Pancreas (tissue), 10 donors: ENCODE measurements around the gene INO80B. TPM values are rescaled to one million over a fixed set of nuclear protein-coding genes. Genes with fewer than 3 reads are reported as not detected.
"Not testable (repeated sequence)": the region's sequence is repeated elsewhere in the genome, so short reads cannot be mapped to it uniquely, and the experiment has no call there.

Experiments
- ATAC-seq, 4 donors: fragments of 200-7000 bp; cut with Tn5 transposase; one replicate each; pipeline versions ENCODE4 v1.8.0 to v1.9.1; 2020; ENCODE audit warnings: mild to moderate bottlenecking in 4 of 4, moderate library complexity in 4 of 4
- DNase-seq, 6 donors: peaks; one replicate each; pipeline ENCODE4 v3.0.0-alpha.2; 2020
- FAIRE-seq: peaks from 2 replicates; lab custom pipeline; 2012; peaks lifted over from hg19 to GRCh38; lab: Jason Lieb, UNC
- H3K27ac ChIP-seq, 4 donors: fragments of 200-600 bp; sonication (generic); 1 replicate in 3 of 4; 2 replicates in 1 of 4; pipeline versions ENCODE4 v1.5.0 to v1.8.0; 2020
- H3K27me3 ChIP-seq, 4 donors: fragments of 200-600 bp; one replicate each; pipeline ENCODE4 v1.8.0; 2021
- H3K36me3 ChIP-seq, 3 donors: fragments of 200-600 bp; sonication (generic) in 1 of 3; one replicate each; pipeline versions ENCODE4 v1.5.0 to v1.8.0; 2020 to 2021
- H3K4me1 ChIP-seq, 3 donors: fragments of 200-600 bp; one replicate each; pipeline ENCODE4 v1.8.0; 2021
- H3K4me3 ChIP-seq, 4 donors: fragments of 200-600 bp; sonication (generic) in 2 of 4; one replicate each; pipeline versions ENCODE4 v1.5.0 to v1.8.0; 2020 to 2021
- H3K9me3 ChIP-seq, 4 donors: fragments of 200-600 bp; one replicate each; pipeline ENCODE4 v1.8.0; 2021
- WGBS, 2 donors: extraction: QIAGEN DNeasy Blood & Tissue Kit; methylation state at CpG; one replicate each; pipeline ENCODE4 v1.1.7; 2013; 5-methylcytosine and 5-hydroxymethylcytosine counted together
- intact Hi-C, 3 donors: fragments of 100-400 bp; cut with DNase I; formaldehyde crosslinking; loops; one replicate each; pipeline versions ENCODE4 v1.11.1 to v1.14.2; 2022
- polyA plus RNA-seq, 2 donors: library from polyadenylated mRNA; stranded (reverse); fragments of 200-250 nt; gene quantifications; one replicate each; pipeline ENCODE4 v1.2.3, GENCODE V29; 2013
- total RNA-seq, 6 donors: library from RNA; stranded (reverse); fragmentation: NEBNext Ultra II Directional in 4 of 6; extraction: Animal tissue kit (Norgen Biotek cat#: 25700) in 4 of 6; gene quantifications; one replicate each; pipeline versions ENCODE4 v1.2.1 to v1.2.4, GENCODE V29; 2021 to 2023
- TF ChIP-seq, protein P1 (sequence below), 4 donors: fragments of 200-600 bp; sonication (generic) in 3 of 4; IDR thresholded peaks; one replicate each; pipeline versions ENCODE4 v1.5.0 to v1.8.0; 2021; ENCODE audit warnings: antibody characterized with exemption in 4 of 4
- donor health status: healthy with polysubstance abuse.
- donor health status: DM: no; HTN: no; CAD: no; lungs with moderate emphysema.
- donor health status: DM: no; HTN: no; CAD: no.
- donor health status: control.
- donor health status: control.
- donor health status: Bipolar disorder and iron deficiency.
- donor health status: DM: yes; HTN: yes; CAD: no.
- donor health status: DM: no; HTN: no; CAD: no.
- donor health status: DM: no; HTN: no; CAD: no.
- donor health status: DM: yes; HTN: yes; CAD: no.

Gene INO80B
- total and polyA plus RNA-seq, 8 donors = 17.1 to 68.7 (median 29.4) TPM

DNA sequence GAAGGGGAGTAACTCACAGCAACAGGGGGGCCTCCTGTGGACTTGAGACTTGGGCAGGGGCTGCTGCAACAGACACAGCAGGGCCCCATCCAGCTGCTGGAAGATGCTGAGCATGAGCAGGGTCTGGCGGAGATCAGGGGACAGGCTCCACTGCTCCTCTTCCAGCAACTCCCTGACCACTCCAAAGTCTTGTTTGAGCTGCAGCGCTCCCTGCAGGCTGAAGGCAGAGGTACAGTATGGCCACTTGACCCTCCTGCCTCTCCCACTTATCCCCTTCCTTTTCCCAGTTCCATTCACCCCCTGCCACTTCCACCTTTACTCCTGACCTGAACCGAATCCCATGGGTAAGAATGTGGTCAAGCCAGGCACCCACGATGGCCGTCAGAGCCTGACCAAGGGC, 20.0 kb downstream of the INO80B start:
- intact Hi-C loops = loop anchor here in 1 of 3 donors (5.0 kb wide), 1 partner anchor 112 kb away; no protein-coding TSS in a partner anchor
- peaks cover 5 to 16% (median 7%) of the 10 kb centered on the region in 3 donors for H3K4me1 ChIP-seq
- no peak for ATAC-seq
- no peak overlapping the region for H3K27ac ChIP-seq
- FAIRE-seq = no peak
- TF ChIP-seq, protein P1, sequence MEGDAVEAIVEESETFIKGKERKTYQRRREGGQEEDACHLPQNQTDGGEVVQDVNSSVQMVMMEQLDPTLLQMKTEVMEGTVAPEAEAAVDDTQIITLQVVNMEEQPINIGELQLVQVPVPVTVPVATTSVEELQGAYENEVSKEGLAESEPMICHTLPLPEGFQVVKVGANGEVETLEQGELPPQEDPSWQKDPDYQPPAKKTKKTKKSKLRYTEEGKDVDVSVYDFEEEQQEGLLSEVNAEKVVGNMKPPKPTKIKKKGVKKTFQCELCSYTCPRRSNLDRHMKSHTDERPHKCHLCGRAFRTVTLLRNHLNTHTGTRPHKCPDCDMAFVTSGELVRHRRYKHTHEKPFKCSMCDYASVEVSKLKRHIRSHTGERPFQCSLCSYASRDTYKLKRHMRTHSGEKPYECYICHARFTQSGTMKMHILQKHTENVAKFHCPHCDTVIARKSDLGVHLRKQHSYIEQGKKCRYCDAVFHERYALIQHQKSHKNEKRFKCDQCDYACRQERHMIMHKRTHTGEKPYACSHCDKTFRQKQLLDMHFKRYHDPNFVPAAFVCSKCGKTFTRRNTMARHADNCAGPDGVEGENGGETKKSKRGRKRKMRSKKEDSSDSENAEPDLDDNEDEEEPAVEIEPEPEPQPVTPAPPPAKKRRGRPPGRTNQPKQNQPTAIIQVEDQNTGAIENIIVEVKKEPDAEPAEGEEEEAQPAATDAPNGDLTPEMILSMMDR (IDR thresholded peaks at IDR 0.05) = no peak
- H3K9me3 ChIP-seq = no peaks in the 10 kb centered on the region
- no peak for DNase-seq
- no peak overlapping the region for H3K4me3 ChIP-seq
- H3K36me3 ChIP-seq = peaks cover 0 to 4% (median 0%) of the 10 kb centered on the region in 3 donors
- WGBS, 2 donors = 87 to 88% methylated on average over 5 of the region's 5 CpGs
- H3K27me3 ChIP-seq = no peaks in the 10 kb centered on the region

DNA sequence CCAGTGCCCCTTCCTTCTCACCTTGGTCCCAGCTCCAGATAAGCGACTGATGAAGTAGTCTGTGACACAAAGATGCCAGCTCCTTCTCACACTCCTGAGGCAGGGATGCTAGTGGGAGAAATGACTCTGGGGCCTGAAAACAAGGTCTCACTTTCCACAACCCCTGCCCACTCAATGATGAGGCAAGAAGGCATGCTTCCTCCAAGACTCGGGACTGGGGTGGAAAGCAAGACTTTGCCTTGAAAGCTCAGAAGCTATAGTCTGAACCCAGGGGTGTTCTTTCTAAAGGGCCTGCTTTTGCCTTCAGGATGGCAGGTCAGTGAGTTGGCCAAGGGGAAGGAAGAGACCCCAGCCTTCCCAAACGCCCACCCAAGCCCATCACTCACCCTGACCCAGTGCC, 26.5 kb downstream of the INO80B start:
- no peaks in the 10 kb centered on the region for H3K9me3 ChIP-seq
- no peak for FAIRE-seq
- no peaks in the 10 kb centered on the region for H3K27me3 ChIP-seq
- peak overlapping the region; percentile 58 to 94 (median 78) for H3K4me3 ChIP-seq
- peaks cover 5 to 18% (median 11%) of the 10 kb centered on the region in 3 donors for H3K4me1 ChIP-seq
- 38 to 54% methylated on average over 3 of the region's 3 CpGs for WGBS, 2 donors
- TF ChIP-seq, protein P1 (IDR thresholded peaks at IDR 0.05) = no peak
- intact Hi-C loops = loop anchor here in 1 of 3 donors (5.0 kb wide), 1 partner anchor 106 kb away; no protein-coding TSS in a partner anchor
- H3K27ac ChIP-seq = no peak overlapping the region
- no peak for ATAC-seq
- DNase-seq = no peak
- H3K36me3 ChIP-seq = no peaks in the 10 kb centered on the region

DNA sequence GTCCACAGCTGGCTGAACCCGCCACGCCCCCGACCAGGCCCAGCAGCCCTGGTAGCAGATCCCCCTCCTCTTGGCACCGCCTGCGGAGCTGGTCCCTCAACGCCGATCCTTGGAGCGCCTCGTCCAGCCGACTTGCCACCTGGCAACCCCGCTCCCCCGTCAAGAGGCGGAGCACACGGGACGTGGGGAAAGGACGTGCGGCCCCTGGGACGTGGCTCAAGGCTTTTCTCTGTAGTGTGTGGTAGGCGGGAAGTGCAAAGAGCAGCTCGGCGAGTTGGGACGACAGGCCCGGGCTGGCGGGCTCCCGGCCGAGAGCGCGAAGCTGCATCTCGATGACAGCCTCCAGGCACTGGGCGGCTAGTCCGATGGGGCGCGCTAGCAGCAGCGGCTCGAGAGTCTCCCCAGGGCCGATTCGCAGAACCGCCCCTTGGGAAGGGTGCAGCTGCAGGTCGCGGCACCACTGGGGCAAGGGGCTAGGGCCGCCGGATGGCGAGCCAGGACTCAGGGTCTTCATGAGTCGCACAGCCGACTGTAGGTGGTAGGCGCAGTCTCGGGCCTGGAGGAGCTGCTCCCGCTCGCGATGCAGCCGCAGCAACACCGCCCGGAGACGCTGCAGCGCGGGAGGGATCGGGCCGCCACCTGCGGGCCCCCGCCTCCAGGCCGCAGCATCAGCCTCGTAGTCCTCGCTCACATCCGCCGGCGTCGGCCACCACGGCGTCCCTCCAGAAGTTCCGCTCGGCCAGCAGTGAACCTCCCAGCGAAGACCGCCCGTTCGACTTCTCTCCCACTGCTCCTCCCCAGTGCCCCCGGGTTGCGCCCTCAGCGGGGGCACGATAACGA, 27.3 kb downstream of the INO80B start:
- H3K4me1 ChIP-seq = peaks cover 5 to 18% (median 11%) of the 10 kb centered on the region in 3 donors
- DNase-seq = peak in 5 of 6 donors; percentile 22 to 88 (median 67)
- TF ChIP-seq, protein P1 (IDR thresholded peaks at IDR 0.05) = no peak
- FAIRE-seq = no peak
- H3K36me3 ChIP-seq = no peaks in the 10 kb centered on the region
- peak overlapping the region; percentile 58 to 94 (median 78) for H3K4me3 ChIP-seq
- intact Hi-C loops = loop anchor here in 1 of 3 donors (5.0 kb wide), 1 partner anchor 105 kb away; no protein-coding TSS in a partner anchor
- WGBS, 2 donors = 1% methylated on average over 76 to 80 of the region's 80 CpGs
- no peaks in the 10 kb centered on the region for H3K27me3 ChIP-seq
- no peaks in the 10 kb centered on the region for H3K9me3 ChIP-seq
- H3K27ac ChIP-seq = peak overlapping the region; percentile 46 to 87 (median 72)
- ATAC-seq = peak; percentile 42 to 65 (median 56)

DNA sequence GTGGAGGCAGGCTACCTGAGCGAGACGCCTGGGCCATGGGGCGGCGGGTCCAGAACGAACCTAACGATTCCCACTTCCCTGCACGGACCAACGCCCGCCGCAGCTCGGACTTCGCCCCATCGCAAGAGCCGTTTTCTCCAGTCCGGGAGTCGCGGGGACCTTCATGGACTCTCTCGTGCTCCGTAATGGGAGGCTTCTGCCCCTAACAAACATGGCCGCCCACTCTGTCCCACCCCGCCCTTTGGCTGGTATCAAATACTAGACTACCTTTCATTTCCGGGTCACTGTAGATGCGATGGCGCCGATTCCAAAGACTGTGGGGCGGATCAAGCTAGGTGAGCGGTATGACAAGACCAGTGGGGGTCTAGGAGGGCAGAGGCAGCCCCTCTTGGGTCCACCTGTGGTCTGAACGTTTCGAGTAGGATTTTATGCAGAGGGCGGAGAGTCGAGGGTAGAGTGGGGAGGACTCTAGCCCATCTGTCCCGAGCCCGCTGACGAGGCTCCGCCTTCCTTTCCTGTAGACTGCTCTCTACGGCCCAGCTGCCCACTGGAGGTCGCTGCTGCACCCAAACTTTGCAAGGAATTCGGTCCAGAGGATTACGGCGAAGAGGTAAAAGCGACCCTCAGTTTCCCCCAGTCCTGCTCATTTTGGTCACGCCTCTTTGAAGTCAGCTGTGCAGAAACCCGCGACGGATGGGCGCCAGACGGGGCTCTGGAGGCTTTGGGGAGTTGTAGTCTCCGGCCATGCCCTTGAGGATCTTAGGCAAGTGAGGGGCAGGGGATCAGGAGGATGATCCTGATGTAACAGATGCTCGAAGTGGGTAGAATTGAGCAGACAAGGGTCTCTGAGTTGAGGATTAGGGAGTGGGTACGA, 28.2 kb downstream of the INO80B start, which contains the start of the genes CCDC142 and TTC31:
TSS of gene CCDC142 (minus strand) at position 198 of the 874 bp plus-strand sequence. CDS start at position 37, 161 bp downstream.
TSS of gene TTC31 (plus strand) at position 281 of the 874 bp plus-strand sequence. CDS start at position 296, 15 bp downstream.
- Histone ChIP-seq H3K9me3 (no peaks in the 10 kb centered on the region), H3K27ac (peak within 1 kb of the TSS; percentile 46 to 87 (median 72)), H3K4me1 (peaks cover 5 to 18% (median 11%) of the 10 kb centered on the region in 3 donors), H3K4me3 (peak within 1 kb of the TSS; percentile 58 to 94 (median 78)), H3K36me3 (no peaks in the 10 kb centered on the region), H3K27me3 (no peaks in the 10 kb centered on the region)
- DNase-seq (peak; percentile 92 to 97 (median 96)), FAIRE-seq (peak; percentile 43), ATAC-seq (peak; percentile 96 to 99 (median 98))
- TF ChIP-seq, protein P1 (IDR thresholded peaks at IDR 0.05) = peak; percentile 70 to 83 (median 73)
- intact Hi-C loops = loop anchor here in 1 of 3 donors (5.0 kb wide), 1 partner anchor 104 kb away; no protein-coding TSS in a partner anchor
- WGBS, 2 donors = 0 to 1% methylated on average over 48 to 50 of the region's 50 CpGs

DNA sequence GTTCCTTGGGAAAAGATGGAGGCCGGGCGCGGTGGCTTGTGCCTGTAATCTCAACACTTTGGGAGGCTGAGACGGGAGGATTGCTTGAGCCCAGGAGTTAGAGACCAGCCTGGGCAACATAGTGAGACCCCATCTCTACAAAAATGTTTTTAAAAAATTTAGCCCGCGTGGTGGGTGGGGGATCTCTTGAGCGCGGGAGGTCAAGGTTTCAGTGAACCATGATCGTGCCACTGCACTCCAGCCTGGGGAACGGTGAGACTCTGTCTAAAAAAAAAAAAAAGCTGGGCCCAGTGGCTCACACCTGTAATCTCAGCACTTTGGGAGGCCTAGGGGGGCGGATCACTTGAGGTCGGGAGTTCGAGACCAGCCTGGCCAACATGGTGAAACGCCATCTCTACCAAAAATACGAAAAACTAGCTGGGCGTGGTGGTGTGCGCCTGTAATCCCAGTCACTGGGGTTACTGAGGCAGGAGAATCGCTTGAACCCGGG, 28.8 kb downstream of the INO80B start:
- FAIRE-seq, H3K27ac ChIP-seq, ATAC-seq, H3K36me3 ChIP-seq, DNase-seq, H3K27me3 ChIP-seq, H3K9me3 ChIP-seq: not testable (repeated sequence)
- H3K4me1 ChIP-seq = peaks cover 5 to 18% (median 11%) of the 10 kb centered on the region in 3 donors
- intact Hi-C loops = loop anchor here in 1 of 3 donors (5.0 kb wide), 1 partner anchor 104 kb away; no protein-coding TSS in a partner anchor
- 65 to 72% methylated on average over 19 of the region's 19 CpGs for WGBS, 2 donors
- H3K4me3 ChIP-seq = peak overlapping the region; percentile 58 to 94 (median 78)
